Measurements from ENCODE around the gene CGB7. TPM values are rescaled to one million over a fixed set of nuclear protein-coding genes. Genes with fewer than 3 reads are reported as not detected.

Gene CGB7
- total RNA-seq, 1 experiment from 2014 or later, result 1.2 TPM

DNA sequence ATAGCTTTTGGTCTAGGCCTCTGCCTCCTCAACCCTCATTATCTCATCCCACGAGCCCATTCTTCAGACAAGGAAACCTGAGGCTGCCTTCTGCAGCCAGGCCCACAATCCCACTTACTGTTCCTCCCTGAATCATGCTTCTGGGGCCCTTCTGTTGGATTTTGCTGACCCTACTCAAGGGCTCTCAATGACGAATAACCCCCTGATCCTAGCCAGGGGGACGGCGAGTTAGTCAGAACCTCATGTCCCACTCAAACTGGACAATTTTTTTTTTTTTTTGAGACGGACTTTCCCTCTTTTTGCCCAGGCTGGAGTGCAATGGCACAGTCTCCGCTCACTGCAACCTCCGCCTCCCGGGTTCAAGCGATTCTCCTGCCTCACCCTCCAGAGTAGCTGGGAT is 35.4 kb downstream of the CGB7 start:
- H3K4me1 ChIP-seq (ENCODE audit: insufficient read depth, low read length), result peaks cover 4% of the 10 kb centered on the region; the same call in 1 of the 2 replicates
- no peak overlapping the region for H2BK15ac ChIP-seq (ENCODE audit: low read depth, low read length)
- no peak overlapping the region for H3T11ph ChIP-seq (ENCODE audit: low read length)
- H4K20me1 ChIP-seq (ENCODE audit: control insufficient read depth, insufficient read depth, insufficient read length), result no peaks in the 10 kb centered on the region
- peaks cover 15 to 33% of the 10 kb centered on the region in 2 experiments for H3K4me1 Mint-ChIP-seq
- H4K8ac ChIP-seq (replicated peaks; ENCODE audit: insufficient read length, low read depth, low read length), result no peak overlapping the region
- H2BK12ac ChIP-seq (ENCODE audit: insufficient read length, low read depth, low read length), result no peak overlapping the region
- peaks cover 0 to 1% of the 10 kb centered on the region in 2 experiments; a peak in 2 of 5 replicates for H3K9me3 Mint-ChIP-seq
- H3K4me2 ChIP-seq (ENCODE audit: insufficient read depth, insufficient read length, low read length), result no peak overlapping the region
- H3K9me3 ChIP-seq (ENCODE audit: control insufficient read depth, low read depth, low read length), result no peaks in the 10 kb centered on the region
- H3K27me3 Mint-ChIP-seq (ENCODE audit: low read depth), result peaks cover 49% of the 10 kb centered on the region
- no peaks in the 10 kb centered on the region for H3K79me1 ChIP-seq (ENCODE audit: insufficient read depth, low read depth, low read length, poor library complexity, severe bottlenecking)
- WGBS (ENCODE audit: extremely low coverage, insufficient read length, low lambda C conversion rate), result no CpG with 5 or more reads among the region's 9 CpGs
- no peaks in the 10 kb centered on the region; the same call in 1 of the 2 replicates for H3K27me3 ChIP-seq (ENCODE audit: insufficient read depth, low read length)
- H3K23me2 ChIP-seq (ENCODE audit: insufficient read length, low read depth, low read length, poor library complexity, severe bottlenecking), result peaks cover 8% of the 10 kb centered on the region
- H3K27ac Mint-ChIP-seq, result no peak overlapping the region
- no peak overlapping the region for H3K18ac ChIP-seq (ENCODE audit: insufficient read length, low read depth, low read length)
- H3K36me3 Mint-ChIP-seq (ENCODE audit: insufficient read depth in 1 of 3, low read depth in 3 of 3), result peaks cover 0 to 4% (median 1%) of the 10 kb centered on the region in 3 experiments; a peak in 3 of 7 replicates
- H4K91ac ChIP-seq (ENCODE audit: insufficient read length, low read depth, low read length), result no peak overlapping the region
- H3K4me3 Mint-ChIP-seq, result no peak overlapping the region
- no peak overlapping the region for H2BK20ac ChIP-seq (ENCODE audit: low read depth, low read length, poor library complexity, severe bottlenecking)
- no peak overlapping the region for H4K5ac ChIP-seq (ENCODE audit: insufficient read length, low read depth, low read length)
- no peaks in the 10 kb centered on the region for H3K79me2 ChIP-seq (ENCODE audit: insufficient read depth, low read length)
- H2AFZ ChIP-seq (ENCODE audit: low read length), result no peak overlapping the region
- no peak overlapping the region for H2AK5ac ChIP-seq (ENCODE audit: insufficient read length, low read length)
- DNase-seq, result no peak
- H3K14ac ChIP-seq (ENCODE audit: insufficient read depth, low read length), result no peak overlapping the region
- no peak overlapping the region for H3K4ac ChIP-seq (ENCODE audit: low read depth, low read length)
- H3K9ac ChIP-seq (ENCODE audit: extremely low read depth, insufficient read length, low read length), result no peak overlapping the region
- H2BK5ac ChIP-seq (ENCODE audit: insufficient read length, low read length), result no peak overlapping the region
- TF ChIP-seq, protein P1, sequence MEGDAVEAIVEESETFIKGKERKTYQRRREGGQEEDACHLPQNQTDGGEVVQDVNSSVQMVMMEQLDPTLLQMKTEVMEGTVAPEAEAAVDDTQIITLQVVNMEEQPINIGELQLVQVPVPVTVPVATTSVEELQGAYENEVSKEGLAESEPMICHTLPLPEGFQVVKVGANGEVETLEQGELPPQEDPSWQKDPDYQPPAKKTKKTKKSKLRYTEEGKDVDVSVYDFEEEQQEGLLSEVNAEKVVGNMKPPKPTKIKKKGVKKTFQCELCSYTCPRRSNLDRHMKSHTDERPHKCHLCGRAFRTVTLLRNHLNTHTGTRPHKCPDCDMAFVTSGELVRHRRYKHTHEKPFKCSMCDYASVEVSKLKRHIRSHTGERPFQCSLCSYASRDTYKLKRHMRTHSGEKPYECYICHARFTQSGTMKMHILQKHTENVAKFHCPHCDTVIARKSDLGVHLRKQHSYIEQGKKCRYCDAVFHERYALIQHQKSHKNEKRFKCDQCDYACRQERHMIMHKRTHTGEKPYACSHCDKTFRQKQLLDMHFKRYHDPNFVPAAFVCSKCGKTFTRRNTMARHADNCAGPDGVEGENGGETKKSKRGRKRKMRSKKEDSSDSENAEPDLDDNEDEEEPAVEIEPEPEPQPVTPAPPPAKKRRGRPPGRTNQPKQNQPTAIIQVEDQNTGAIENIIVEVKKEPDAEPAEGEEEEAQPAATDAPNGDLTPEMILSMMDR (conservative IDR thresholded peaks at IDR 0.05), result no peak
- no peak overlapping the region for H3K27ac ChIP-seq (ENCODE audit: insufficient read length, low read depth, low read length)
- no peak overlapping the region for H2BK120ac ChIP-seq (ENCODE audit: low read depth, low read length, poor library complexity, severe bottlenecking)
- no peak overlapping the region for H3K23ac ChIP-seq (ENCODE audit: insufficient read length, low read depth, low read length)
- H3K56ac ChIP-seq (ENCODE audit: insufficient read length, low read depth, low read length), result no peak overlapping the region

Measured in H9 (cell line).